Measurements from ENCODE around the gene AGAP2. TPM values are rescaled to one million over a fixed set of nuclear protein-coding genes. Genes with fewer than 3 reads are reported as not detected.

AGAP2 gene
- total RNA-seq, 1 experiment from 2014 or later: 0.57 TPM

- no TSS peak for BruUV-seq (replicated peaks)
- CTCF ChIA-PET: no interaction called here
- Mint-ChIP-seq H3K4me3 (ENCODE audit: low read depth, unreplicated experiment) (no peak overlapping the region), H3K36me3 (ENCODE audit: insufficient read depth, unreplicated experiment) (peaks cover 43% of the 10 kb centered on the region), H3K27me3 (ENCODE audit: unreplicated experiment) (no peaks in the 10 kb centered on the region), H3K9me3 (ENCODE audit: low read depth, unreplicated experiment) (no peaks in the 10 kb centered on the region), H3K4me1 (ENCODE audit: low read depth, unreplicated experiment) (no peaks in the 10 kb centered on the region), H3K27ac (ENCODE audit: unreplicated experiment) (no peak overlapping the region)
- intact Hi-C loops (cut with micrococcal nuclease; ENCODE audit: unreplicated experiment): no loop called here
- no peak for DNase-seq
- TF ChIP-seq CTCF (IDR thresholded peaks at IDR 0.05; ENCODE audit: unreplicated experiment): no peak
Observed at GRCh38 chr12:57700317-57700716, 38.2 kb downstream of the AGAP2 start.

DNA sequence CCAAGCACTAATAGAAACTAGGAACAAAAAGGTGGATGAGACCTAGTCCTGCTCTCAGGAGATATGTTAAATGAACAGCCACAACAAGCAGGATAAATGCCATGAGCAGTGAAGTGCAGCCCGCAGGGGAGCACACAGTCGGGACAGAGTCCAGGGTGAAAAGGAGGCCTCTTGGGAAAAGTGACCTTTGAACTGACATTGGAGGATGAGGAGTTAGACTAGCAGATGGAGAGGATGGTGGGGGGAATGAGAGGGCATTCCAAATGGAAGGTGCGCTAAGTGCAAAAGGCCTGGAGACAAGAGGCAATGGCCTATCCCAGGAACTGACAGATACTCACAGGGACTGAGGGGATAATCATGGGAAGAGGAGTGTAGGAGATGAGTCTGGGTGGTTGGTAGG is 40.1 kb downstream of the AGAP2 start:
- no peaks in the 10 kb centered on the region for H3K27me3 Mint-ChIP-seq (ENCODE audit: unreplicated experiment)
- no peak overlapping the region for H3K4me3 Mint-ChIP-seq (ENCODE audit: low read depth, unreplicated experiment)
- H3K27ac Mint-ChIP-seq (ENCODE audit: unreplicated experiment): no peak overlapping the region
- H3K9me3 Mint-ChIP-seq (ENCODE audit: low read depth, unreplicated experiment): no peaks in the 10 kb centered on the region
- DNase-seq: no peak
- no peak for TF ChIP-seq CTCF (IDR thresholded peaks at IDR 0.05; ENCODE audit: unreplicated experiment)
- intact Hi-C loops (cut with micrococcal nuclease; ENCODE audit: unreplicated experiment): no loop called here
- CTCF ChIA-PET: no interaction called here
- H3K36me3 Mint-ChIP-seq (ENCODE audit: insufficient read depth, unreplicated experiment): peaks cover 43% of the 10 kb centered on the region
- H3K4me1 Mint-ChIP-seq (ENCODE audit: low read depth, unreplicated experiment): no peaks in the 10 kb centered on the region
- no TSS peak for BruUV-seq (replicated peaks)

DNA sequence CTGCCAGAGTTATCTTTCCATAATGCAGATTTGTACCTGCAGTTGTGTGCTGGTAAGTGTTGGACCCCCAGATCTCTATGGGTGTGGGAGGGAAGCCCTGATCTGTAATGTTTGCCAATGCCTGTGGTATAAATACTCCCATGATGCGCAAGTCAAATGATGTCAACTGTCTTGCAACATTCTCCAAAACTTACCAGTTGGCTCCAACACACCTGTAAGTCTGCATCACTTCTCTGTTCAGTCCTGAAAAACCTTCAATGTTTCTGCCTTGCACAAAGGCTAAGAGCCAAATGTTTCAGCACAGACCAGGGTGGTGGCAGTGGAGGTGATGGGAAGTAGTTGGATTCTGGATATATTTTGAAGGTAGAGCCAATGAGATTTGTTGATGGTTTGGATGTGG is 41.5 kb downstream of the AGAP2 start:
- H3K4me1 Mint-ChIP-seq (ENCODE audit: low read depth, unreplicated experiment): no peaks in the 10 kb centered on the region
- no peak for TF ChIP-seq CTCF (IDR thresholded peaks at IDR 0.05; ENCODE audit: unreplicated experiment)
- peaks cover 31% of the 10 kb centered on the region for H3K36me3 Mint-ChIP-seq (ENCODE audit: insufficient read depth, unreplicated experiment)
- H3K9me3 Mint-ChIP-seq (ENCODE audit: low read depth, unreplicated experiment): no peaks in the 10 kb centered on the region
- CTCF ChIA-PET: no interaction called here
- no peak for DNase-seq
- no peak overlapping the region for H3K4me3 Mint-ChIP-seq (ENCODE audit: low read depth, unreplicated experiment)
- peaks cover 4% of the 10 kb centered on the region for H3K27me3 Mint-ChIP-seq (ENCODE audit: unreplicated experiment)
- intact Hi-C loops (cut with micrococcal nuclease; ENCODE audit: unreplicated experiment): no loop called here
- no peak overlapping the region for H3K27ac Mint-ChIP-seq (ENCODE audit: unreplicated experiment)
- BruUV-seq (replicated peaks): no TSS peak

- H3K36me3 Mint-ChIP-seq (ENCODE audit: insufficient read depth, unreplicated experiment): peaks cover 30% of the 10 kb centered on the region
- CTCF ChIA-PET: no interaction called here
- intact Hi-C loops (cut with micrococcal nuclease; ENCODE audit: unreplicated experiment): no loop called here
- no TSS peak for BruUV-seq (replicated peaks)
- DNase-seq: no peak
- no peaks in the 10 kb centered on the region for H3K9me3 Mint-ChIP-seq (ENCODE audit: low read depth, unreplicated experiment)
- H3K4me1 Mint-ChIP-seq (ENCODE audit: low read depth, unreplicated experiment): no peaks in the 10 kb centered on the region
- no peak for TF ChIP-seq CTCF (IDR thresholded peaks at IDR 0.05; ENCODE audit: unreplicated experiment)
- no peak overlapping the region for H3K27ac Mint-ChIP-seq (ENCODE audit: unreplicated experiment)
- H3K27me3 Mint-ChIP-seq (ENCODE audit: unreplicated experiment): peaks cover 10% of the 10 kb centered on the region
- no peak overlapping the region for H3K4me3 Mint-ChIP-seq (ENCODE audit: low read depth, unreplicated experiment)
Observed at GRCh38 chr12:57695770-57696432, 42.6 kb downstream of the AGAP2 start.
